Measurements from ENCODE around the gene TBC1D10A. TPM values are rescaled to one million over a fixed set of nuclear protein-coding genes. Genes with fewer than 3 reads are reported as not detected.

The TBC1D10A gene
- total RNA-seq, 1 experiment from 2014 or later, result 11.1 TPM

DNA sequence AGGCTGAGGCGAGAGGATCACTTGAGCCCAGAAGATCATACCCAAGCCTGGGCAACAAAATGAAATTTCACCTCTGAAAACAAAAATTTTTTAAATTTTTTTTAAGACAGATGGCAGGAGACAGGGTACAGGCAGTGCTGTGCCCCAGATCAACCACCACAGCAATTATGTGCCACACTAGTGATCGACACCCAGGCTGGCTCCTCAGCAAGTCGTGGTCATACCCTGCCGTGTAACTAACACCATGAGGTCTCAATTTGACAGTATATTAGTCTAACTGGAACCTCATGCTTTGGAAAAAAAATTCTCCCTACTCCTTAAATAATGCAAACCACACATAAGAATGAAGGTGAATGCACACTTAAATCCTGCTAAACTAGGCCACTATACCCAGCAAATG lies 21.7 kb upstream of the TBC1D10A start (continued):
- TF ChIP-seq EMX1 (CRISPR knock-in tag; IDR thresholded peaks at IDR 0.05) (no peak), ZNF317 (CRISPR knock-in tag; IDR thresholded peaks at IDR 0.05; ENCODE audit: borderline replicate concordance, low read depth) (no peak), NFE2L1 (CRISPR knock-in tag; IDR thresholded peaks at IDR 0.05) (no peak), NFYB (CRISPR knock-in tag; conservative IDR thresholded peaks at IDR 0.05; ENCODE audit: low read depth) (no peak)
- TF ChIP-seq, protein P1, sequence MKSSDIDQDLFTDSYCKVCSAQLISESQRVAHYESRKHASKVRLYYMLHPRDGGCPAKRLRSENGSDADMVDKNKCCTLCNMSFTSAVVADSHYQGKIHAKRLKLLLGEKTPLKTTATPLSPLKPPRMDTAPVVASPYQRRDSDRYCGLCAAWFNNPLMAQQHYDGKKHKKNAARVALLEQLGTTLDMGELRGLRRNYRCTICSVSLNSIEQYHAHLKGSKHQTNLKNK (CRISPR knock-in tag; IDR thresholded peaks at IDR 0.05), result no peak
- TF ChIP-seq, protein P2, sequence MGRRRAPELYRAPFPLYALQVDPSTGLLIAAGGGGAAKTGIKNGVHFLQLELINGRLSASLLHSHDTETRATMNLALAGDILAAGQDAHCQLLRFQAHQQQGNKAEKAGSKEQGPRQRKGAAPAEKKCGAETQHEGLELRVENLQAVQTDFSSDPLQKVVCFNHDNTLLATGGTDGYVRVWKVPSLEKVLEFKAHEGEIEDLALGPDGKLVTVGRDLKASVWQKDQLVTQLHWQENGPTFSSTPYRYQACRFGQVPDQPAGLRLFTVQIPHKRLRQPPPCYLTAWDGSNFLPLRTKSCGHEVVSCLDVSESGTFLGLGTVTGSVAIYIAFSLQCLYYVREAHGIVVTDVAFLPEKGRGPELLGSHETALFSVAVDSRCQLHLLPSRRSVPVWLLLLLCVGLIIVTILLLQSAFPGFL (CRISPR knock-in tag; IDR thresholded peaks at IDR 0.05; ENCODE audit: borderline replicate concordance), result no peak
- TF ChIP-seq, protein P3, sequence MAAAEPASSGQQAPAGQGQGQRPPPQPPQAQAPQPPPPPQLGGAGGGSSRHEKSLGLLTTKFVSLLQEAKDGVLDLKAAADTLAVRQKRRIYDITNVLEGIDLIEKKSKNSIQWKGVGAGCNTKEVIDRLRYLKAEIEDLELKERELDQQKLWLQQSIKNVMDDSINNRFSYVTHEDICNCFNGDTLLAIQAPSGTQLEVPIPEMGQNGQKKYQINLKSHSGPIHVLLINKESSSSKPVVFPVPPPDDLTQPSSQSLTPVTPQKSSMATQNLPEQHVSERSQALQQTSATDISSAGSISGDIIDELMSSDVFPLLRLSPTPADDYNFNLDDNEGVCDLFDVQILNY (CRISPR knock-in tag; IDR thresholded peaks at IDR 0.05), result no peak
- TF ChIP-seq, protein P4, sequence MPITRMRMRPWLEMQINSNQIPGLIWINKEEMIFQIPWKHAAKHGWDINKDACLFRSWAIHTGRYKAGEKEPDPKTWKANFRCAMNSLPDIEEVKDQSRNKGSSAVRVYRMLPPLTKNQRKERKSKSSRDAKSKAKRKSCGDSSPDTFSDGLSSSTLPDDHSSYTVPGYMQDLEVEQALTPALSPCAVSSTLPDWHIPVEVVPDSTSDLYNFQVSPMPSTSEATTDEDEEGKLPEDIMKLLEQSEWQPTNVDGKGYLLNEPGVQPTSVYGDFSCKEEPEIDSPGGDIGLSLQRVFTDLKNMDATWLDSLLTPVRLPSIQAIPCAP (CRISPR knock-in tag; IDR thresholded peaks at IDR 0.05), result no peak

DNA sequence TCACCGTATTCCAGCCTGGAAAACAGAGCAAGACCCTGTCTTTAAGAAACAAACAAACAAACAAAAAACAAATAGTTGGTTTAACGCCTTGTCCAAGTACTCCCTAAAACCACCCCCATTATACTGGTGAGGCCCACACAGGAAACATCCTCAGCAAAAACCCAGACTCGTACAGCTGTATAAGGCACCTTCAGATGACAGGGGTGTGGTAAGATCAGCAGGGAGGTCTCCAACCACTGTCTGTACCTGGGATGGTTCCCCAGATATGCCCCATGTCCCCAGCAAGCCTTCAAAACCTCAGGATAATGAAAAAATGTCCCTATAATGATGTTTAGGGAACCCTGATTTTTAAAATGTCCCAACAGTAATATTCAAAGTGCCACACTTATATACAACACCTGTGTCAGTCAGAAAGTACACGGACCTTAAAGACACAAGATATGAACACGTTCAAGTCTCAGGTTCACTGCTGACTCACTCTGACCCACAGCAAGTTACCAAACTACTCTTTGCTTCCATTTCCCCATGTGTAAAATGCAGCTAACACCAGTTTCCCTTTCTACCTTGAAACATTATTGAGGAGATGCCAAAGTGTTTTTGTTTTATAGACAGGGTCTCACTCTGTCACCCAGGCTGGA lies 20.6 kb upstream of the TBC1D10A start:
- no peaks in the 10 kb centered on the region for H3K27me3 Mint-ChIP-seq (ENCODE audit: low read depth)
- CTCF ChIA-PET, result interaction anchor here (1.0 kb wide), 1 partner anchor 79 kb away, joined by 3 read pairs; no protein-coding TSS in a partner anchor
- POLR2A ChIA-PET, result no interaction called here
- TF ChIP-seq, protein P5, sequence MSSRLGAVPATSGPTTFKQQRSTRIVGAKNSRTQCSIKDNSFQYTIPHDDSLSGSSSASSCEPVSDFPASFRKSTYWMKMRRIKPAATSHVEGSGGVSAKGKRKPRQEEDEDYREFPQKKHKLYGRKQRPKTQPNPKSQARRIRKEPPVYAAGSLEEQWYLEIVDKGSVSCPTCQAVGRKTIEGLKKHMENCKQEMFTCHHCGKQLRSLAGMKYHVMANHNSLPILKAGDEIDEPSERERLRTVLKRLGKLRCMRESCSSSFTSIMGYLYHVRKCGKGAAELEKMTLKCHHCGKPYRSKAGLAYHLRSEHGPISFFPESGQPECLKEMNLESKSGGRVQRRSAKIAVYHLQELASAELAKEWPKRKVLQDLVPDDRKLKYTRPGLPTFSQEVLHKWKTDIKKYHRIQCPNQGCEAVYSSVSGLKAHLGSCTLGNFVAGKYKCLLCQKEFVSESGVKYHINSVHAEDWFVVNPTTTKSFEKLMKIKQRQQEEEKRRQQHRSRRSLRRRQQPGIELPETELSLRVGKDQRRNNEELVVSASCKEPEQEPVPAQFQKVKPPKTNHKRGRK (CRISPR knock-in tag; IDR thresholded peaks at IDR 0.05; ENCODE audit: borderline replicate concordance), result no peak
- TF ChIP-seq SOX15 (CRISPR knock-in tag; IDR thresholded peaks at IDR 0.05), result no peak
- TF ChIP-seq, protein P6, sequence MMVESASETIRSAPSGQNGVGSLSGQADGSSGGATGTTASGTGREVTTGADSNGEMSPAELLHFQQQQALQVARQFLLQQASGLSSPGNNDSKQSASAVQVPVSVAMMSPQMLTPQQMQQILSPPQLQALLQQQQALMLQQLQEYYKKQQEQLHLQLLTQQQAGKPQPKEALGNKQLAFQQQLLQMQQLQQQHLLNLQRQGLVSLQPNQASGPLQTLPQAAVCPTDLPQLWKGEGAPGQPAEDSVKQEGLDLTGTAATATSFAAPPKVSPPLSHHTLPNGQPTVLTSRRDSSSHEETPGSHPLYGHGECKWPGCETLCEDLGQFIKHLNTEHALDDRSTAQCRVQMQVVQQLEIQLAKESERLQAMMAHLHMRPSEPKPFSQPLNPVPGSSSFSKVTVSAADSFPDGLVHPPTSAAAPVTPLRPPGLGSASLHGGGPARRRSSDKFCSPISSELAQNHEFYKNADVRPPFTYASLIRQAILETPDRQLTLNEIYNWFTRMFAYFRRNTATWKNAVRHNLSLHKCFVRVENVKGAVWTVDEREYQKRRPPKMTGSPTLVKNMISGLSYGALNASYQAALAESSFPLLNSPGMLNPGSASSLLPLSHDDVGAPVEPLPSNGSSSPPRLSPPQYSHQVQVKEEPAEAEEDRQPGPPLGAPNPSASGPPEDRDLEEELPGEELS (CRISPR knock-in tag; IDR thresholded peaks at IDR 0.05), result no peak
- no peak for TF ChIP-seq EMX1 (CRISPR knock-in tag; IDR thresholded peaks at IDR 0.05)
- TF ChIP-seq, protein P7, sequence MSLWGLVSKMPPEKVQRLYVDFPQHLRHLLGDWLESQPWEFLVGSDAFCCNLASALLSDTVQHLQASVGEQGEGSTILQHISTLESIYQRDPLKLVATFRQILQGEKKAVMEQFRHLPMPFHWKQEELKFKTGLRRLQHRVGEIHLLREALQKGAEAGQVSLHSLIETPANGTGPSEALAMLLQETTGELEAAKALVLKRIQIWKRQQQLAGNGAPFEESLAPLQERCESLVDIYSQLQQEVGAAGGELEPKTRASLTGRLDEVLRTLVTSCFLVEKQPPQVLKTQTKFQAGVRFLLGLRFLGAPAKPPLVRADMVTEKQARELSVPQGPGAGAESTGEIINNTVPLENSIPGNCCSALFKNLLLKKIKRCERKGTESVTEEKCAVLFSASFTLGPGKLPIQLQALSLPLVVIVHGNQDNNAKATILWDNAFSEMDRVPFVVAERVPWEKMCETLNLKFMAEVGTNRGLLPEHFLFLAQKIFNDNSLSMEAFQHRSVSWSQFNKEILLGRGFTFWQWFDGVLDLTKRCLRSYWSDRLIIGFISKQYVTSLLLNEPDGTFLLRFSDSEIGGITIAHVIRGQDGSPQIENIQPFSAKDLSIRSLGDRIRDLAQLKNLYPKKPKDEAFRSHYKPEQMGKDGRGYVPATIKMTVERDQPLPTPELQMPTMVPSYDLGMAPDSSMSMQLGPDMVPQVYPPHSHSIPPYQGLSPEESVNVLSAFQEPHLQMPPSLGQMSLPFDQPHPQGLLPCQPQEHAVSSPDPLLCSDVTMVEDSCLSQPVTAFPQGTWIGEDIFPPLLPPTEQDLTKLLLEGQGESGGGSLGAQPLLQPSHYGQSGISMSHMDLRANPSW (CRISPR knock-in tag; conservative IDR thresholded peaks at IDR 0.05; ENCODE audit: low read depth), result no peak
- TF ChIP-seq, protein P8, sequence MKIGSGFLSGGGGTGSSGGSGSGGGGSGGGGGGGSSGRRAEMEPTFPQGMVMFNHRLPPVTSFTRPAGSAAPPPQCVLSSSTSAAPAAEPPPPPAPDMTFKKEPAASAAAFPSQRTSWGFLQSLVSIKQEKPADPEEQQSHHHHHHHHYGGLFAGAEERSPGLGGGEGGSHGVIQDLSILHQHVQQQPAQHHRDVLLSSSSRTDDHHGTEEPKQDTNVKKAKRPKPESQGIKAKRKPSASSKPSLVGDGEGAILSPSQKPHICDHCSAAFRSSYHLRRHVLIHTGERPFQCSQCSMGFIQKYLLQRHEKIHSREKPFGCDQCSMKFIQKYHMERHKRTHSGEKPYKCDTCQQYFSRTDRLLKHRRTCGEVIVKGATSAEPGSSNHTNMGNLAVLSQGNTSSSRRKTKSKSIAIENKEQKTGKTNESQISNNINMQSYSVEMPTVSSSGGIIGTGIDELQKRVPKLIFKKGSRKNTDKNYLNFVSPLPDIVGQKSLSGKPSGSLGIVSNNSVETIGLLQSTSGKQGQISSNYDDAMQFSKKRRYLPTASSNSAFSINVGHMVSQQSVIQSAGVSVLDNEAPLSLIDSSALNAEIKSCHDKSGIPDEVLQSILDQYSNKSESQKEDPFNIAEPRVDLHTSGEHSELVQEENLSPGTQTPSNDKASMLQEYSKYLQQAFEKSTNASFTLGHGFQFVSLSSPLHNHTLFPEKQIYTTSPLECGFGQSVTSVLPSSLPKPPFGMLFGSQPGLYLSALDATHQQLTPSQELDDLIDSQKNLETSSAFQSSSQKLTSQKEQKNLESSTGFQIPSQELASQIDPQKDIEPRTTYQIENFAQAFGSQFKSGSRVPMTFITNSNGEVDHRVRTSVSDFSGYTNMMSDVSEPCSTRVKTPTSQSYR (CRISPR knock-in tag; IDR thresholded peaks at IDR 0.05), result no peak
- no peak for TF ChIP-seq FOXP1 (CRISPR knock-in tag; IDR thresholded peaks at IDR 0.05; ENCODE audit: borderline replicate concordance)
- TF ChIP-seq, protein P3 (CRISPR knock-in tag; IDR thresholded peaks at IDR 0.05), result no peak
- TF ChIP-seq NR2C2 (CRISPR knock-in tag; IDR thresholded peaks at IDR 0.05), result no peak
- TF ChIP-seq JUN (CRISPR knock-in tag; IDR thresholded peaks at IDR 0.05), result no peak
- no peak for TF ChIP-seq ZNF396 (CRISPR knock-in tag; IDR thresholded peaks at IDR 0.05; ENCODE audit: borderline replicate concordance)
- TF ChIP-seq, protein P9, sequence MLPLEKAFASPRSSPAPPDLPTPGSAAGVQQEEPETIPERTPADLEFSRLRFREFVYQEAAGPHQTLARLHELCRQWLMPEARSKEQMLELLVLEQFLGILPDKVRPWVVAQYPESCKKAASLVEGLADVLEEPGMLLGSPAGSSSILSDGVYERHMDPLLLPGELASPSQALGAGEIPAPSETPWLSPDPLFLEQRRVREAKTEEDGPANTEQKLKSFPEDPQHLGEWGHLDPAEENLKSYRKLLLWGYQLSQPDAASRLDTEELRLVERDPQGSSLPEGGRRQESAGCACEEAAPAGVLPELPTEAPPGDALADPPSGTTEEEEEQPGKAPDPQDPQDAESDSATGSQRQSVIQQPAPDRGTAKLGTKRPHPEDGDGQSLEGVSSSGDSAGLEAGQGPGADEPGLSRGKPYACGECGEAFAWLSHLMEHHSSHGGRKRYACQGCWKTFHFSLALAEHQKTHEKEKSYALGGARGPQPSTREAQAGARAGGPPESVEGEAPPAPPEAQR (CRISPR knock-in tag; IDR thresholded peaks at IDR 0.05), result no peak
- TF ChIP-seq PRRX2 (CRISPR knock-in tag; IDR thresholded peaks at IDR 0.05), result no peak
- TF ChIP-seq IRF2 (CRISPR knock-in tag; IDR thresholded peaks at IDR 0.05; ENCODE audit: borderline replicate concordance, low read depth), result no peak

More for the DNA sequence above, 20.6 kb upstream of the TBC1D10A start:
- Mint-ChIP-seq H3K27ac (peak overlapping the region; percentile 54; the same call in 1 of the 2 replicates), H3K36me3 (peaks cover 76% of the 10 kb centered on the region), H3K4me1 (no peaks in the 10 kb centered on the region), H3K4me3 (no peak overlapping the region), H3K9me3 (no peaks in the 10 kb centered on the region)
- ATAC-seq, result no peak
- DNase-seq (ENCODE audit: low spot score), result no peak
